Measurements from ENCODE around the gene ACTN2.

ACTN2 gene

GRCh38 chr1:236774926-236775325, 88.6 kb downstream of the ACTN2 start:
- no peak for DNase-seq (ENCODE audit: low read depth in 2 of 2)

- DNase-seq (ENCODE audit: low read depth in 2 of 2): no peak
Measured at GRCh38 chr1:236779312-236779711, 93.0 kb downstream of the ACTN2 start.

GRCh38 chr1:236785477-236785876, 99.2 kb downstream of the ACTN2 start:
- DNase-seq (ENCODE audit: low read depth in 2 of 2): no peak

DNA sequence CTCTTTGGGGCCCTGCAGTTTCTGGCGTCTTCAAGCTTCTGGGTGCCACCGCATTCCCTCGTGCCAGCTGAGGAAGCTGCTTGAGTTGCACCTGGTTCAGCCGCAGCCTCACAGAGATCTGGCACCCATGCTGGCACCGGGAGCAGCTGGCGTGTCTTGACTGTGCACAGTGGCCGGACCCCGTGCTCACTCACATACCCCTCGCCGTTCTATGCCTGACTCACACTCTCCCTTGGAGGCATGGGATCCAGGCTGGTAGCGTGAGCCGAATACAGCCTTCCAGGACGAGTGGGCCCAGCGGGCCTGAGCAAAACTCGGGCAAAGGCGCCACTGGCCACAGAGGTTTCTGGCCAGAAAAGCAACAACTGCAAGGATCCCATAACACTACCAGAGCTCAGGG, 100.2 kb downstream of the ACTN2 start:
- no peak for DNase-seq (ENCODE audit: low read depth in 2 of 2)

GRCh38 chr1:236794585-236795034, 108.3 kb downstream of the ACTN2 start:
- no peak for DNase-seq (ENCODE audit: low read depth in 2 of 2)

DNA sequence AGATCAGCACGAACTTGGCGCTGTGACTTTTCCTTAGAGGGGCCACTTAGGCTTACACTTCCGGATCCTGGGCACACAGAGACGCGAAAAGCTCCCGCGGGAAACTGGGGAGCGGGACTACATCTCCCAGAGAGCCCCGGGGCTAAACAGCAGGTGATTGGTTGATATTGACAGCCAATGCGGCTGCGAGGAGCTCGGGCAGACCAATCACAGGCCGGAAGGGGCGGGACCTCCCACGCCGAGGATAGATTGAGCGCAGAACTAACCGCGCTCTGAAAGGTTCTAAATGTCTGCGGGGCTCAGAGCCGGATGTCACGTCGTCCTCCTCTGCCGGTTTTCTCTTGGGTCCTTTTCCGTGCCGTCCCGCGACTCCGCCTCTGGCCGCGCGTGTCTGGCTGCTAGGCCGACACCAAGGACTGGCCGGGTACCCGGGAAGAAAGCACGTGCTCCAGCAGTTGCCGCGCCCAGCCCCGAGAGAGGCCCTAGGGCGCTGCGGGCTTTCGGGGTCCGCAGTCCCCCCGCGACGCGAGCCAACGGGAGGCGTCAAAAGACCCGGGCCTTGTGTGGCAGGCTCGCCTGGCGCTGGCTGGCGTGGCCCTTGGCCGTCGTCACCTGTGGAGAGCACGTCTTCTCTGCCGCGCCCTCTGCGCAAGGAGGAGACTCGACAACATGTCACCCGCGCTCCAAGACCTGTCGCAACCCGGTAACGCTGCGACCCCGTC, 108.9 kb downstream of the ACTN2 start, which contains the start of gene MTR:
Gene MTR (plus strand): TSS at position 258 of the 722 bp plus-strand sequence. CDS start 412 bp downstream, at position 670.
- DNase-seq (ENCODE audit: low read depth in 2 of 2): peak; percentile 93 to 94

- peak; percentile 49 to 62 for DNase-seq (ENCODE audit: low read depth in 2 of 2)
Measured at GRCh38 chr1:236795757-236796667, 109.7 kb downstream of the ACTN2 start.

GRCh38 chr1:236799001-236799400, 112.7 kb downstream of the ACTN2 start:
- DNase-seq (ENCODE audit: low read depth in 2 of 2): no peak

DNA sequence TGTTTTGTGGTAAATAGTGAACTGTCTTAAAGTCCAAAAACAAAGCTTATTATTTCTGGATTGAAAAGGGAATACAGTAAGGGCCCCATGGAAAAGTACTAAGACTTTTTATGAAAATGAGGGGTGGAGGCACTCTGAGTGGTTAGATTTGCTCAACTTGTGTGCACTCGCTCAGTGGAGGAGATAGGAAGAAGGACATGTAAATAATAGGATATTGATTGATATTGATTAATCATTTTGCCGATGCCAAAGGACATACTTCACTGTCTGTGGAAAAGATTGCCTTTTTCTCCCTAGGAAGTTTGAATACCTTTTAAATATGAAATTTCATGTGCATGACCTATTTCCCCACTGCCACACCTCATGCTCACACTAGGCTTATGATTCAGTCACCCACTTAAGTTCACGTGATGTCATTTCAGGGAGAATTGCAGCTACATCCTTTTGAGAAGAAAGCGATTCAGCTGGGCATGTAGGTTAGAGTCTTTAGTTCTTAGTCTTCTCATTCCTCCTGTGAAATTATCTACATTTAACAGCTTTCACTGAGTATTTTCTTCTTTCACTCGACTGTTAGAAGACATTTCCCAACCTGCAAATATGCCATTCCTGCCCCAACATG, 113.8 kb downstream of the ACTN2 start:
- no peak for DNase-seq (ENCODE audit: low read depth in 2 of 2)

GRCh38 chr1:236800623-236801022, 114.3 kb downstream of the ACTN2 start:
- DNase-seq (ENCODE audit: low read depth in 2 of 2): no peak

DNA sequence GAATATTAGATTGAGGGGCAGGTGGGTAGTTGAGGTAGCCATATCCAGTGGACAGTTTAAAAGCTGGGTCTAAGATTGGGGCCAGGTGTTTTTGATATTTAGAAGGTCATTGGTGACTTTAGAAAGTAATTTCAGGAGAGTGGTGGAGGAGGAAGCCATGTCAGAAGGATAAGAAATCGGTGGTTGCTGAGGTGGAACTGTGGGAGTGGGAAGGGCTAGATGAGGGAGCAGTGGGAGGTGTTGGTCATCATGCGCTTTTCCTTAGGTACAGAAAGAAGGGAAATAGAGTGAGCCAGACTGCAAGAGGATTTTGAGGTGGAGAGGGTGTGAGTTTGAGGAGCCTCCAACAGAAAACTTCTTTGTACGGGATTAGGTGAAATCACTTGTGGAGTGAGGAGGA, 116.0 kb downstream of the ACTN2 start:
- DNase-seq (ENCODE audit: low read depth in 2 of 2): no peak

DNA sequence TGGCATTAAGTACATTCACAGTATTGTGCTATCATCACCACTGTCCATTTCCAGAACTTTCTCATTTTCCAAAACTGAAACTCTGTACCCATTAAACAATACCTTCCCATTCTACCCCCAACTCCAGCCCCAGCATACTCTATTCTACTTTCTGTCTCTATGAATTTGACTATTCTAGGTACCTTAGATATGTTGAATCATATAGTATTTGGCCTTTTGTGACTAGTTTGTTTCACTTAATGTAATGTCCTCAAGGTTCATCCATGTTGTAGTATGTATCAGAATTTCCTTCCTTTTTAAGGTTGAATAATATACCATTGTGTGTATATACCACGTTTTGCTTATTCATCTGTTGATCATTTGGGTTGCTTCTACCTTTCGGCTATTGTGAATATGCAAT, 120.3 kb downstream of the ACTN2 start:
- no peak for DNase-seq (ENCODE audit: low read depth in 2 of 2)

DNA sequence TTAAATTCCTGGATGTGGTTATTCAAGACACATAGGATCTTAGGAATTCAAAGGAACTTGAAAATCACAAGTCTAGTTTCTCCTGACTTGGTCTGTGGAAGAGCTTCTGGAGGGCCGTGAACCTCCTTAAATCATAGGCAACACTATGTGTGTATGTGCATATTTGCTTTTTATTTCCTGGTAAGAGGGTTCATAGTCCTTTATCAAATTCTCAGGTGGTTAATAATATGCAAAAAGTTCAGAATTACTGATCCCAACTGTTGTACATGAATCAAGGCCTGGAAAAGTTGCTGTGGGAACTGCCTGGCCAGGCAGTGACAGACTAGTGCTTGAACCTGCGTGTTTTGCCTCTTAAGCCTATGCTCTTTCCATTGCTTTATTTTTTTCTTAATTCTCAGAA, 121.7 kb downstream of the ACTN2 start:
- DNase-seq (ENCODE audit: low read depth in 2 of 2): no peak

DNA sequence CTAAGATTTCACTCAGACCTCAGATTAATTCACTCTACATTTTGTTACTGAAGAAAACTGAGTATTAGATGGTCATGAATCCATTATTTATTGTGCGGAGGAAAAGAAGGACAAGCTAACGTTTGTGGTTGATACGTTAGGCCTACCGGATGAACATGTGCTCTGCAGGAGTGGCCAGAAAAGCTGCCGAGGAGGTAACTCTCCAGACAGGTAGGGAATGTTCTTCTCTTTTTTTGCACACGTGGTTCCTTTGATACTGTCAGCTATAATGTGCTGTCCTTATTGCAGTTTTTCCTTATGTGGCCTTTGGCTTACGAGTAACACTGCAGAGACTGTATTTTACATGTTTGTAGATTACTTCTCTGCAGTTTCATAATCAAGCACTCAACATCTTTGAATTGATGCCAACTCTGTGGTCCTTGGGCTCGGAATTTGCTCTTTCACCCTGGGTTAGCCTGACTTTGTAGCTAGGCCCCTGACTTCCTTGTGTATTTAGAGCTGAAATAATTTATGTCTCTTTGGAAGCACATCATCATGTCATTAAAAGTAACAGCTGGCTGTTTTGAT, 122.3 kb downstream of the ACTN2 start:
- no peak for DNase-seq (ENCODE audit: low read depth in 2 of 2)

GRCh38 chr1:236809148-236809547, 122.8 kb downstream of the ACTN2 start:
- DNase-seq (ENCODE audit: low read depth in 2 of 2): no peak

- no peak for DNase-seq (ENCODE audit: low read depth in 2 of 2)
Measured at GRCh38 chr1:236810018-236810417, 123.7 kb downstream of the ACTN2 start.

DNA sequence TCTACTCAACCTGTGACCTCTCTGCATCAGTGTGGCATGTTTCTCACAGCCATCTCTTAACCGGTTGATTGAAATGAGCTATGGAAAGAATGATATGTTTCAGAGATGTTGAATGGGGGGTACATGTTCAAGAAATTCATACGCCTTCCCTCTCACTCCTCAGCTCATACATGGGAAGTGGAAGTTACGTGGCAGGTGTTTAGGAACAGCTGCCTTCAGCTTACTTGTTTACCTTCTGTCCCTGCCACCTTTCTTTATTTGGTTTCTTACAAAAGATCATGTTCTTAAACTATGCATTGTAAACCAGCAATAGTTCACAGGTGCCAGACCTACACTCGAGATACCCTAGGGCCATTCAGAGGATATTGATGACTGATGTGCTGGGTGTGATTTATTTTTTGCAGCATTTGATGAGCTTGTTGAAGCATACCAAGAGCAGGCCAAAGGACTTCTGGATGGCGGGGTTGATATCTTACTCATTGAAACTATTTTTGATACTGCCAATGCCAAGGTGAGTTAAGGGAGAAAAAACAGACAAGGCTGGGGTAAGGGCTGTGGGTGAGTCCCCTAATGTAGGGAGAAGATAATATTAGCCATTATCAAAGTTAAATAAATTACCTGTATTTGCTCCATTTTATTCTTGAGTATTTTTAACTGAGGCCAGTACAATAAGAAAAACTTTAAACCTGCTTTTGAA, 126.2 kb downstream of the ACTN2 start:
- DNase-seq (ENCODE audit: low read depth in 2 of 2): no peak

All from stimulated activated CD8-positive, alpha-beta memory T cell treated with anti-CD3 and anti-CD28 coated beads, Interleukin-7, amount 100 ng/mL, for 4 hours (primary cell).